ENCODE data around the gene MRAP2.
A peak's percentile ranks its signal among the peaks of the same experiment; 100 is the strongest.
"Not testable (repeated sequence)": the region's sequence is repeated elsewhere in the genome, so short reads cannot be mapped to it uniquely, and the experiment has no call there.

MRAP2 gene

GRCh38 chr6:84033523-84034451 lies at the start of gene MRAP2:
MRAP2 (plus strand) TSS chr6:84033772; CDS start chr6:84055319, 21,547 bp downstream.
- DNase-seq: no peak

- DNase-seq: no peak
Measured at GRCh38 chr6:83984411-83984810, 49.2 kb upstream of the MRAP2 start.

- no peak for DNase-seq
Measured at GRCh38 chr6:83985308-83985713, 48.3 kb upstream of the MRAP2 start.

GRCh38 chr6:83985715-83986114 lies 47.9 kb upstream of the MRAP2 start:
- no peak for DNase-seq

- no peak for DNase-seq
Measured at GRCh38 chr6:83998021-83998584, 35.5 kb upstream of the MRAP2 start.

GRCh38 chr6:84001119-84001518 lies 32.5 kb upstream of the MRAP2 start:
- DNase-seq: no peak

GRCh38 chr6:84002226-84002625 lies 31.3 kb upstream of the MRAP2 start:
- no peak for DNase-seq

GRCh38 chr6:84003131-84003530 lies 30.4 kb upstream of the MRAP2 start:
- DNase-seq: no peak

GRCh38 chr6:84003654-84004053 lies 29.9 kb upstream of the MRAP2 start:
- no peak for DNase-seq

- no peak for DNase-seq
Measured at GRCh38 chr6:84007871-84008270, 25.7 kb upstream of the MRAP2 start.

- DNase-seq: no peak
Measured at GRCh38 chr6:84013354-84013753, 20.2 kb upstream of the MRAP2 start.

GRCh38 chr6:84013931-84014330 lies 19.6 kb upstream of the MRAP2 start:
- DNase-seq: no peak

- DNase-seq: no peak
Measured at GRCh38 chr6:84016029-84016428, 17.5 kb upstream of the MRAP2 start.

- DNase-seq: no peak
Measured at GRCh38 chr6:84017709-84018452, 15.7 kb upstream of the MRAP2 start.

GRCh38 chr6:84018453-84019061 lies 15.0 kb upstream of the MRAP2 start:
- no peak for DNase-seq

GRCh38 chr6:84019141-84019841 lies 14.3 kb upstream of the MRAP2 start:
- DNase-seq: no peak

GRCh38 chr6:84019842-84020211 lies 13.7 kb upstream of the MRAP2 start:
- no peak for DNase-seq

- no peak for DNase-seq
Measured at GRCh38 chr6:84021625-84022024, 11.9 kb upstream of the MRAP2 start.

- no peak for DNase-seq
Measured at GRCh38 chr6:84026721-84027164, 6.8 kb upstream of the MRAP2 start.

GRCh38 chr6:84027340-84028181 lies 6.0 kb upstream of the MRAP2 start:
- DNase-seq: peak; percentile 94

- no peak for DNase-seq
Measured at GRCh38 chr6:84028350-84028749, 5.2 kb upstream of the MRAP2 start.

GRCh38 chr6:84032000-84032399 lies 1.6 kb upstream of the MRAP2 start:
- not testable (repeated sequence) for DNase-seq
